B cell (primary cell): ENCODE results near the gene ARAF.

Experiments used
- EZH2 ChIP-seq: IDR thresholded peaks from 2 replicates; pipeline ENCODE4 v1.6.1; 2012; ENCODE audit warnings: borderline replicate concordance, low read depth, mild to moderate bottlenecking, moderate library complexity, low read length; ENCODE audit not compliant: insufficient read depth, poor library complexity, severe bottlenecking
- TF ChIP-seq, protein P1 (sequence below): fragments of 200-600 bp; IDR thresholded peaks from one replicate; pipeline ENCODE4 v1.8.0; 2022; ENCODE audit warnings: antibody characterized with exemption, mild to moderate bottlenecking

- TF ChIP-seq, protein P1, sequence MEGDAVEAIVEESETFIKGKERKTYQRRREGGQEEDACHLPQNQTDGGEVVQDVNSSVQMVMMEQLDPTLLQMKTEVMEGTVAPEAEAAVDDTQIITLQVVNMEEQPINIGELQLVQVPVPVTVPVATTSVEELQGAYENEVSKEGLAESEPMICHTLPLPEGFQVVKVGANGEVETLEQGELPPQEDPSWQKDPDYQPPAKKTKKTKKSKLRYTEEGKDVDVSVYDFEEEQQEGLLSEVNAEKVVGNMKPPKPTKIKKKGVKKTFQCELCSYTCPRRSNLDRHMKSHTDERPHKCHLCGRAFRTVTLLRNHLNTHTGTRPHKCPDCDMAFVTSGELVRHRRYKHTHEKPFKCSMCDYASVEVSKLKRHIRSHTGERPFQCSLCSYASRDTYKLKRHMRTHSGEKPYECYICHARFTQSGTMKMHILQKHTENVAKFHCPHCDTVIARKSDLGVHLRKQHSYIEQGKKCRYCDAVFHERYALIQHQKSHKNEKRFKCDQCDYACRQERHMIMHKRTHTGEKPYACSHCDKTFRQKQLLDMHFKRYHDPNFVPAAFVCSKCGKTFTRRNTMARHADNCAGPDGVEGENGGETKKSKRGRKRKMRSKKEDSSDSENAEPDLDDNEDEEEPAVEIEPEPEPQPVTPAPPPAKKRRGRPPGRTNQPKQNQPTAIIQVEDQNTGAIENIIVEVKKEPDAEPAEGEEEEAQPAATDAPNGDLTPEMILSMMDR: no peak
- no peak for TF ChIP-seq EZH2
Measured at GRCh38 chrX:47566841-47567240, 5.8 kb downstream of the ARAF start.
